PC-3 (cell line): ENCODE data around the gene MICOS13. TPM values are rescaled to one million over a fixed set of nuclear protein-coding genes. Genes with fewer than 3 reads are reported as not detected.
A peak's percentile ranks its signal among the peaks of the same experiment; 100 is the strongest.

Source experiments
- ATAC-seq: fragments of 200-7000 bp; cut with Tn5 transposase; 2 replicates; pipeline ENCODE4 v1.9.1; 2020; ENCODE audit warnings: mild to moderate bottlenecking, moderate library complexity
- BruUV-seq: library from RNA; stranded (reverse); fragments of 400-500 nt; replicated peaks from 2 replicates; lab custom pipeline; 2021; lab: Mats Ljungman, UMichigan
- CTCF ChIA-PET: fragments of 300-600 bp; sonication (Branson Sonifier 250); formaldehyde crosslinking; loops from one replicate; lab custom pipeline; 2022; ENCODE audit warnings: antibody characterized with exemption; lab: Charles Lee
- POLR2A ChIA-PET: fragments of 300-600 bp; sonication (Branson Sonifier 250); formaldehyde crosslinking; loops from one replicate; lab custom pipeline; 2022; ENCODE audit warnings: antibody characterized with exemption; ENCODE audit not compliant: unreplicated experiment; lab: Charles Lee
- DNase-seq: peaks from one replicate; pipeline ENCODE4 v3.0.0-alpha.2; 2015
- H2AFZ ChIP-seq: fragments of 300-600 bp; sonication (generic); 2 replicates; pipeline ENCODE4 v1.6.0; 2016; ENCODE audit warnings: antibody characterized with exemption, low read length
- H3F3A ChIP-seq: fragments of 300-600 bp; sonication (generic); one replicate; pipeline ENCODE4 v1.6.0; 2017; ENCODE audit warnings: antibody characterized with exemption, low read length, control low read depth, mild to moderate bottlenecking; ENCODE audit not compliant: unreplicated experiment
- H3K27ac ChIP-seq: fragments of 300-600 bp; sonication (generic); 2 replicates; pipeline ENCODE4 v1.5.1; 2016; ENCODE audit warnings: mild to moderate bottlenecking, low read length
- H3K27me3 ChIP-seq: fragments of 300-600 bp; sonication (generic); 2 replicates; pipeline ENCODE4 v1.6.1; 2016; ENCODE audit warnings: low read length, mixed read lengths
- H3K36me3 ChIP-seq: fragments of 300-600 bp; sonication (generic); 2 replicates; pipeline ENCODE4 v1.6.1; 2016; ENCODE audit warnings: low read depth, mixed run types, low read length, mixed read lengths
- H3K4me1 ChIP-seq: fragments of 300-600 bp; sonication (generic); 2 replicates; pipeline ENCODE4 v1.5.1; 2016; ENCODE audit warnings: low read length; ENCODE audit not compliant: insufficient read depth
- H3K4me2 ChIP-seq: fragments of 300-600 bp; sonication (generic); 2 replicates; pipeline ENCODE4 v1.6.0; 2016; ENCODE audit warnings: low read length
- H3K4me3 ChIP-seq: fragments of 300-600 bp; sonication (generic); 2 replicates; pipeline ENCODE4 v1.5.1; 2016; ENCODE audit warnings: mild to moderate bottlenecking, low read length, mixed read lengths
- H3K79me2 ChIP-seq: fragments of 300-600 bp; sonication (generic); 2 replicates; pipeline ENCODE4 v1.6.1; 2017; ENCODE audit warnings: low read length, mixed read lengths
- H3K9ac ChIP-seq: fragments of 300-600 bp; sonication (generic); 2 replicates; pipeline ENCODE4 v1.6.0; 2016; ENCODE audit warnings: mild to moderate bottlenecking, low read length
- H3K9me2 ChIP-seq: fragments of 300-600 bp; sonication (generic); replicated peaks from 2 replicates; pipeline ENCODE4 v1.6.1; 2016; ENCODE audit warnings: mixed run types, low read length, mixed read lengths
- H3K9me3 ChIP-seq: fragments of 300-600 bp; sonication (generic); 2 replicates; pipeline ENCODE4 v1.6.1; 2016; ENCODE audit warnings: low read length, mixed read lengths
- H4K20me1 ChIP-seq: fragments of 300-600 bp; sonication (generic); 2 replicates; pipeline ENCODE4 v1.6.1; 2016; ENCODE audit warnings: low read length, mixed read lengths
- CTCF ChIP-seq: fragments of 300-600 bp; sonication (generic); conservative IDR thresholded peaks from 2 replicates; pipeline ENCODE4 v1.5.1; 2017; ENCODE audit warnings: antibody characterized with exemption, low read depth, mild to moderate bottlenecking, low read length
- EZH2 ChIP-seq: fragments of 300-600 bp; sonication (generic); IDR thresholded peaks from one replicate; pipeline ENCODE4 v1.6.1; 2017; ENCODE audit warnings: antibody characterized with exemption, mild to moderate bottlenecking, low read length; ENCODE audit not compliant: unreplicated experiment
- EZH2phosphoT487 ChIP-seq: fragments of 300-600 bp; sonication (generic); IDR thresholded peaks from 2 replicates; pipeline ENCODE4 v1.6.1; 2018; ENCODE audit warnings: mild to moderate bottlenecking, antibody characterized with exemption, low read length, borderline replicate concordance
- intact Hi-C: fragments of 100-400 bp; cut with micrococcal nuclease; formaldehyde crosslinking; loops from 2 replicates; pipeline ENCODE4 v1.9.0; 2023
- total RNA-seq: library from RNA; depleted of rRNA; stranded (reverse); fragments of >200 nt; gene quantifications from 2 replicates; pipeline ENCODE4 v1.2.3, GENCODE V29; 2014

Gene MICOS13
- total RNA-seq, 1 experiment from 2014 or later: 456 TPM

GRCh38 chr19:5681391-5682106, 1.2 kb upstream of the MICOS13 start:
- DNase-seq: no peak
- intact Hi-C loops: loop anchor here (10.0 kb wide), 2 partner anchors 113 to 1853 kb away; partner anchors contain the start of genes DUS3L and PNPLA6
- ATAC-seq: no peak
- H3K9ac ChIP-seq: no peak overlapping the region
- no peaks in the 10 kb centered on the region for H3K9me2 ChIP-seq
- no peaks in the 10 kb centered on the region for H3F3A ChIP-seq
- TF ChIP-seq CTCF (no peak), EZH2phosphoT487 (no peak), EZH2 (no peak)
- no peaks in the 10 kb centered on the region for H4K20me1 ChIP-seq
- ChIA-PET CTCF (no interaction called here), POLR2A (no interaction called here)
- H3K4me2 ChIP-seq: peak overlapping the region; percentile 92
- H3K79me2 ChIP-seq: peaks cover 13% of the 10 kb centered on the region
- H3K9me3 ChIP-seq: no peaks in the 10 kb centered on the region
- no peaks in the 10 kb centered on the region for H3K36me3 ChIP-seq
- H3K4me1 ChIP-seq: peaks cover 8% of the 10 kb centered on the region; the same call in 1 of the 2 replicates
- BruUV-seq: TSS peak; percentile 69
- peak overlapping the region; percentile 83; the same call in 1 of the 2 replicates for H2AFZ ChIP-seq
- H3K27me3 ChIP-seq: no peaks in the 10 kb centered on the region
- peak overlapping the region; percentile 79 for H3K4me3 ChIP-seq
- H3K27ac ChIP-seq: no peak overlapping the region

- peak overlapping the region; percentile 88 for H3K9ac ChIP-seq
- no peak for DNase-seq
- no peaks in the 10 kb centered on the region for H3K9me2 ChIP-seq
- ChIA-PET CTCF (no interaction called here), POLR2A (no interaction called here)
- H3K27me3 ChIP-seq: no peaks in the 10 kb centered on the region
- intact Hi-C loops: loop anchor here (10.0 kb wide), 2 partner anchors 115 to 1855 kb away; partner anchors contain the start of genes DUS3L and PNPLA6
- H4K20me1 ChIP-seq: no peaks in the 10 kb centered on the region
- TF ChIP-seq EZH2: no peak
- no peak for TF ChIP-seq EZH2phosphoT487
- TF ChIP-seq CTCF: no peak
- H2AFZ ChIP-seq: peak overlapping the region; percentile 74
- no peaks in the 10 kb centered on the region for H3K9me3 ChIP-seq
- H3K79me2 ChIP-seq: peaks cover 13% of the 10 kb centered on the region
- H3K4me3 ChIP-seq: peak overlapping the region; percentile 79
- H3K27ac ChIP-seq: peak overlapping the region; percentile 32
- peak overlapping the region; percentile 92 for H3K4me2 ChIP-seq
- H3F3A ChIP-seq: no peaks in the 10 kb centered on the region
- peaks cover 8% of the 10 kb centered on the region; the same call in 1 of the 2 replicates for H3K4me1 ChIP-seq
- TSS peak; percentile 75 for BruUV-seq
- no peaks in the 10 kb centered on the region for H3K36me3 ChIP-seq
- peak; percentile 9 for ATAC-seq
These were observed 256 bp downstream of the MICOS13 start for GRCh38 chr19:5680084-5680436.
